Measurements from ENCODE around the gene AMOTL2.

Gene AMOTL2

GRCh38 chr3:134307425-134307824 is 66.8 kb downstream of the AMOTL2 start:
- peaks cover 26% of the 10 kb centered on the region for H3K4me1 Mint-ChIP-seq
- H3K27me3 Mint-ChIP-seq (ENCODE audit: low read depth): peaks cover 4% of the 10 kb centered on the region
- H3K4me3 Mint-ChIP-seq: no peak overlapping the region
- TF ChIP-seq CTCF (IDR thresholded peaks at IDR 0.05; ENCODE audit: unreplicated experiment in 3 of 3): no peak
- no peaks in the 10 kb centered on the region for H3K36me3 Mint-ChIP-seq (ENCODE audit: low read depth)
- no peaks in the 10 kb centered on the region for H3K9me3 Mint-ChIP-seq
- no peak overlapping the region for H3K27ac Mint-ChIP-seq

GRCh38 chr3:134306320-134306719 is 67.9 kb downstream of the AMOTL2 start:
- Mint-ChIP-seq H3K27me3 (ENCODE audit: low read depth) (peaks cover 4% of the 10 kb centered on the region), H3K4me3 (no peak overlapping the region), H3K9me3 (no peaks in the 10 kb centered on the region), H3K27ac (peak overlapping the region in 1 of 3 experiments; percentile 35), H3K36me3 (ENCODE audit: low read depth) (no peaks in the 10 kb centered on the region), H3K4me1 (peaks cover 22% of the 10 kb centered on the region)
- TF ChIP-seq CTCF (IDR thresholded peaks at IDR 0.05; ENCODE audit: unreplicated experiment in 3 of 3): no peak
